Activated naive CD8-positive, alpha-beta T cell treated with anti-CD3 and anti-CD28 coated beads, Interleukin-2, amount 50 U/mL, for 24 hours (primary cell): ENCODE data around the gene S100P.
A peak's percentile ranks its signal among the peaks of the same experiment; 100 is the strongest.
"Not testable (repeated sequence)": the region's sequence is repeated elsewhere in the genome, so short reads cannot be mapped to it uniquely, and the experiment has no call there.

ENCODE experiments used
- ATAC-seq: fragments of 150-1000 bp; cut with Tn5 transposase; one replicate; pipeline ENCODE4 v1.10.0; 2021
- DNase-seq: peaks from one replicate; pipeline ENCODE4 v3.0.0; 2021
- H3K27ac Mint-ChIP-seq: one replicate; pipeline ENCODE4 v1.8.0; 2021; ENCODE audit warnings: mild to moderate bottlenecking, mixed read lengths
- H3K27me3 Mint-ChIP-seq: one replicate; pipeline ENCODE4 v1.8.0; 2021; ENCODE audit warnings: mixed read lengths
- H3K36me3 Mint-ChIP-seq: one replicate; pipeline ENCODE4 v1.8.0; 2021; ENCODE audit warnings: low read depth, mixed read lengths
- H3K4me1 Mint-ChIP-seq: one replicate; pipeline ENCODE4 v1.8.0; 2021; ENCODE audit warnings: mixed read lengths
- H3K4me3 Mint-ChIP-seq: one replicate; pipeline ENCODE4 v1.8.0; 2021; ENCODE audit warnings: mild to moderate bottlenecking, moderate library complexity, mixed read lengths
- H3K9me3 Mint-ChIP-seq: one replicate; pipeline ENCODE4 v1.8.0; 2021; ENCODE audit warnings: mixed read lengths

Gene S100P

GRCh38 chr4:6719611-6720179, 26.0 kb downstream of the S100P start:
- H3K27ac Mint-ChIP-seq, result no peak overlapping the region
- no peak for DNase-seq
- peaks cover 3% of the 10 kb centered on the region for H3K27me3 Mint-ChIP-seq
- peaks cover 31% of the 10 kb centered on the region for H3K4me1 Mint-ChIP-seq
- H3K4me3 Mint-ChIP-seq, result no peak overlapping the region
- no peak for ATAC-seq
- H3K9me3 Mint-ChIP-seq, result no peaks in the 10 kb centered on the region
- peaks cover 6% of the 10 kb centered on the region for H3K36me3 Mint-ChIP-seq

- peak; percentile 93 for DNase-seq
- peak overlapping the region; percentile 47 for H3K27ac Mint-ChIP-seq
- H3K4me1 Mint-ChIP-seq, result peaks cover 27% of the 10 kb centered on the region
- H3K9me3 Mint-ChIP-seq, result no peaks in the 10 kb centered on the region
- ATAC-seq, result peak; percentile 38
- peak overlapping the region; percentile 24 for H3K4me3 Mint-ChIP-seq
- peaks cover 3% of the 10 kb centered on the region for H3K27me3 Mint-ChIP-seq
- peaks cover 6% of the 10 kb centered on the region for H3K36me3 Mint-ChIP-seq
These were observed 26.6 kb downstream of the S100P start for GRCh38 chr4:6720202-6720699.

GRCh38 chr4:6721121-6721520, 27.4 kb downstream of the S100P start:
- peaks cover 3% of the 10 kb centered on the region for H3K36me3 Mint-ChIP-seq
- no peak for ATAC-seq
- no peak overlapping the region for H3K4me3 Mint-ChIP-seq
- no peaks in the 10 kb centered on the region for H3K9me3 Mint-ChIP-seq
- no peak for DNase-seq
- H3K27ac Mint-ChIP-seq, result no peak overlapping the region
- H3K4me1 Mint-ChIP-seq, result peaks cover 20% of the 10 kb centered on the region
- no peaks in the 10 kb centered on the region for H3K27me3 Mint-ChIP-seq

- DNase-seq (no peak), ATAC-seq (no peak)
- Mint-ChIP-seq H3K9me3 (no peaks in the 10 kb centered on the region), H3K4me3 (no peak overlapping the region), H3K27ac (no peak overlapping the region), H3K27me3 (no peaks in the 10 kb centered on the region), H3K4me1 (peaks cover 17% of the 10 kb centered on the region), H3K36me3 (peaks cover 3% of the 10 kb centered on the region)
These were observed 29.2 kb downstream of the S100P start for GRCh38 chr4:6722891-6723290.

- peaks cover 2% of the 10 kb centered on the region for H3K36me3 Mint-ChIP-seq
- H3K4me1 Mint-ChIP-seq, result peaks cover 11% of the 10 kb centered on the region
- no peak overlapping the region for H3K4me3 Mint-ChIP-seq
- DNase-seq, result no peak
- ATAC-seq, result no peak
- H3K9me3 Mint-ChIP-seq, result no peaks in the 10 kb centered on the region
- no peak overlapping the region for H3K27ac Mint-ChIP-seq
- H3K27me3 Mint-ChIP-seq, result no peaks in the 10 kb centered on the region
These were observed 30.2 kb downstream of the S100P start for GRCh38 chr4:6723851-6724250.

GRCh38 chr4:6724421-6725111, 30.9 kb downstream of the S100P start:
- no peak overlapping the region for H3K27ac Mint-ChIP-seq
- no peaks in the 10 kb centered on the region for H3K36me3 Mint-ChIP-seq
- peaks cover 9% of the 10 kb centered on the region for H3K4me1 Mint-ChIP-seq
- H3K27me3 Mint-ChIP-seq, result no peaks in the 10 kb centered on the region
- H3K9me3 Mint-ChIP-seq, result no peaks in the 10 kb centered on the region
- DNase-seq (no peak), ATAC-seq (no peak)
- H3K4me3 Mint-ChIP-seq, result no peak overlapping the region

GRCh38 chr4:6725427-6725961, 31.8 kb downstream of the S100P start:
- H3K9me3 Mint-ChIP-seq, ATAC-seq, DNase-seq, H3K27me3 Mint-ChIP-seq, H3K4me3 Mint-ChIP-seq, H3K4me1 Mint-ChIP-seq, H3K27ac Mint-ChIP-seq, H3K36me3 Mint-ChIP-seq: not testable (repeated sequence)

GRCh38 chr4:6727081-6727942, 33.6 kb downstream of the S100P start:
- no peak for DNase-seq
- Mint-ChIP-seq H3K9me3 (no peaks in the 10 kb centered on the region), H3K27me3 (no peaks in the 10 kb centered on the region), H3K27ac (no peak overlapping the region), H3K4me1 (peaks cover 3% of the 10 kb centered on the region), H3K36me3 (no peaks in the 10 kb centered on the region), H3K4me3 (no peak overlapping the region)
- no peak for ATAC-seq

- DNase-seq, result no peak
- H3K27ac Mint-ChIP-seq, result no peak overlapping the region
- ATAC-seq, result no peak
- no peaks in the 10 kb centered on the region for H3K9me3 Mint-ChIP-seq
- peaks cover 3% of the 10 kb centered on the region for H3K4me1 Mint-ChIP-seq
- H3K36me3 Mint-ChIP-seq, result no peaks in the 10 kb centered on the region
- H3K4me3 Mint-ChIP-seq, result no peak overlapping the region
- no peaks in the 10 kb centered on the region for H3K27me3 Mint-ChIP-seq
These were observed 34.2 kb downstream of the S100P start for GRCh38 chr4:6727943-6728250.

GRCh38 chr4:6728320-6729029, 34.8 kb downstream of the S100P start:
- no peaks in the 10 kb centered on the region for H3K36me3 Mint-ChIP-seq
- ATAC-seq (no peak), DNase-seq (no peak)
- H3K27ac Mint-ChIP-seq, result no peak overlapping the region
- H3K9me3 Mint-ChIP-seq, result no peaks in the 10 kb centered on the region
- no peak overlapping the region for H3K4me3 Mint-ChIP-seq
- H3K4me1 Mint-ChIP-seq, result peaks cover 3% of the 10 kb centered on the region
- no peaks in the 10 kb centered on the region for H3K27me3 Mint-ChIP-seq

GRCh38 chr4:6730603-6731317, 37.1 kb downstream of the S100P start:
- no peaks in the 10 kb centered on the region for H3K27me3 Mint-ChIP-seq
- no peaks in the 10 kb centered on the region for H3K36me3 Mint-ChIP-seq
- H3K4me3 Mint-ChIP-seq, result no peak overlapping the region
- no peaks in the 10 kb centered on the region for H3K9me3 Mint-ChIP-seq
- no peak for ATAC-seq
- no peak overlapping the region for H3K27ac Mint-ChIP-seq
- no peak for DNase-seq
- peaks cover 3% of the 10 kb centered on the region for H3K4me1 Mint-ChIP-seq

GRCh38 chr4:6731318-6731675, 37.6 kb downstream of the S100P start:
- Mint-ChIP-seq H3K4me3 (no peak overlapping the region), H3K27ac (no peak overlapping the region)

GRCh38 chr4:6731780-6732179, 38.1 kb downstream of the S100P start:
- ATAC-seq, result no peak
- Mint-ChIP-seq H3K27me3 (no peaks in the 10 kb centered on the region), H3K27ac (no peak overlapping the region), H3K4me3 (no peak overlapping the region), H3K9me3 (no peaks in the 10 kb centered on the region), H3K4me1 (peaks cover 3% of the 10 kb centered on the region), H3K36me3 (no peaks in the 10 kb centered on the region)
- DNase-seq, result no peak

More at GRCh38 chr4:6731318-6731675, 37.6 kb downstream of the S100P start:
- no peaks in the 10 kb centered on the region for H3K9me3 Mint-ChIP-seq
- DNase-seq, result no peak
- no peaks in the 10 kb centered on the region for H3K27me3 Mint-ChIP-seq
- no peaks in the 10 kb centered on the region for H3K36me3 Mint-ChIP-seq
- H3K4me1 Mint-ChIP-seq, result peaks cover 3% of the 10 kb centered on the region
- ATAC-seq, result no peak
